HPDE6-E6E7 (cell line): Measurements from ENCODE around the gene UNC93B1.
"Not testable (repeated sequence)": the region's sequence is repeated elsewhere in the genome, so short reads cannot be mapped to it uniquely, and the experiment has no call there.

Experiments
- DNase-seq: peaks from one replicate; pipeline ENCODE4 v3.0.0; 2011; ENCODE audit warnings: missing footprints; ENCODE audit errors: extremely low spot score

The UNC93B1 gene

GRCh38 chr11:68009391-68010089, 5.6 kb upstream of the UNC93B1 start:
- no peak for DNase-seq

- no peak for DNase-seq
Observed at GRCh38 chr11:68008381-68009337, 4.8 kb upstream of the UNC93B1 start.

GRCh38 chr11:68007498-68008380, 3.8 kb upstream of the UNC93B1 start:
- DNase-seq: no peak

- DNase-seq: no peak
Observed at GRCh38 chr11:68006606-68007166, 2.8 kb upstream of the UNC93B1 start.

- no peak for DNase-seq
Observed at GRCh38 chr11:68004551-68005335, 846 bp upstream of the UNC93B1 start.

- no peak for DNase-seq
Observed at GRCh38 chr11:68002938-68003845, 705 bp downstream of the UNC93B1 start.

GRCh38 chr11:68002575-68002937, 1.3 kb downstream of the UNC93B1 start:
- no peak for DNase-seq

- DNase-seq: no peak
Observed at GRCh38 chr11:67999704-68000103, 4.2 kb downstream of the UNC93B1 start.

GRCh38 chr11:67999201-67999629, 4.7 kb downstream of the UNC93B1 start:
- DNase-seq: no peak

- DNase-seq: no peak
Observed at GRCh38 chr11:67998150-67999045, 5.5 kb downstream of the UNC93B1 start.

- DNase-seq: no peak
Observed at GRCh38 chr11:67997475-67997921, 6.4 kb downstream of the UNC93B1 start.

GRCh38 chr11:67996622-67997474, 7.0 kb downstream of the UNC93B1 start:
- no peak for DNase-seq

- DNase-seq: no peak
Observed at GRCh38 chr11:67996051-67996450, 7.8 kb downstream of the UNC93B1 start.

GRCh38 chr11:67995579-67995978, 8.3 kb downstream of the UNC93B1 start:
- not testable (repeated sequence) for DNase-seq

- not testable (repeated sequence) for DNase-seq
Observed at GRCh38 chr11:67995129-67995528, 8.8 kb downstream of the UNC93B1 start.

GRCh38 chr11:67994387-67994786, 9.5 kb downstream of the UNC93B1 start:
- DNase-seq: not testable (repeated sequence)

GRCh38 chr11:67993821-67994220, 10.1 kb downstream of the UNC93B1 start:
- DNase-seq: not testable (repeated sequence)
